ENCODE data around the gene TMEM253.

DNA sequence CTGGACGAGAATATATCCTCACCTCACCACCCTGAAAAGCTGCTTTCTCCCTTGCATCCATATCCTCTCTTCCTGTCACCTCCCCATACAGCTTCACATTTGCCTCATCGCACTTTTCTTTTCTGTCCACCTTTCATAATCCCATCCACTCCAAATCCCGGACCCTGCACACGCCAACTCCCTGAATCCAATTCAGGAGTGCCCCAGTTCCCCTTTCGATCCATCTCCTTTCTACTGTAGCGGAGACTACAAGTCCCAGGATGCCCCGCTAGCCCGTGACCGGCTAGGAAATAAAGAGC lies 2.5 kb downstream of the TMEM253 start:
- TF ChIP-seq, protein P1, sequence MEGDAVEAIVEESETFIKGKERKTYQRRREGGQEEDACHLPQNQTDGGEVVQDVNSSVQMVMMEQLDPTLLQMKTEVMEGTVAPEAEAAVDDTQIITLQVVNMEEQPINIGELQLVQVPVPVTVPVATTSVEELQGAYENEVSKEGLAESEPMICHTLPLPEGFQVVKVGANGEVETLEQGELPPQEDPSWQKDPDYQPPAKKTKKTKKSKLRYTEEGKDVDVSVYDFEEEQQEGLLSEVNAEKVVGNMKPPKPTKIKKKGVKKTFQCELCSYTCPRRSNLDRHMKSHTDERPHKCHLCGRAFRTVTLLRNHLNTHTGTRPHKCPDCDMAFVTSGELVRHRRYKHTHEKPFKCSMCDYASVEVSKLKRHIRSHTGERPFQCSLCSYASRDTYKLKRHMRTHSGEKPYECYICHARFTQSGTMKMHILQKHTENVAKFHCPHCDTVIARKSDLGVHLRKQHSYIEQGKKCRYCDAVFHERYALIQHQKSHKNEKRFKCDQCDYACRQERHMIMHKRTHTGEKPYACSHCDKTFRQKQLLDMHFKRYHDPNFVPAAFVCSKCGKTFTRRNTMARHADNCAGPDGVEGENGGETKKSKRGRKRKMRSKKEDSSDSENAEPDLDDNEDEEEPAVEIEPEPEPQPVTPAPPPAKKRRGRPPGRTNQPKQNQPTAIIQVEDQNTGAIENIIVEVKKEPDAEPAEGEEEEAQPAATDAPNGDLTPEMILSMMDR (IDR thresholded peaks at IDR 0.05) = no peak
- TF ChIP-seq POLR2A (IDR thresholded peaks at IDR 0.05) = no peak

Data from thyroid gland (tissue), 4 donors.